ENCODE measurements around the gene LRRC27.

Gene LRRC27

GRCh38 chr10:132292287-132293200 lies 39.4 kb upstream of the LRRC27 start:
- Histone ChIP-seq H3F3A (ENCODE audit: insufficient read depth, low read length) (no peaks in the 10 kb centered on the region), H3K4me3 (ENCODE audit: low read depth, low read length, poor library complexity, severe bottlenecking) (no peak overlapping the region), H4K20me1 (ENCODE audit: insufficient read depth, low read length) (no peaks in the 10 kb centered on the region), H3K79me2 (ENCODE audit: insufficient read depth, low read length) (no peaks in the 10 kb centered on the region), H3K4me2 (ENCODE audit: low read length) (no peak overlapping the region), H3K9me2 (ENCODE audit: low read depth, low read length) (no peaks in the 10 kb centered on the region), H3K9ac (ENCODE audit: low read length) (no peak overlapping the region), H3K27me3 (ENCODE audit: insufficient read depth, low read length) (no peaks in the 10 kb centered on the region), H3K9me3 (ENCODE audit: low read length) (no peaks in the 10 kb centered on the region), H3K36me3 (ENCODE audit: insufficient read depth, low read length) (no peaks in the 10 kb centered on the region), H3K27ac (ENCODE audit: low read depth, low read length, poor library complexity, severe bottlenecking) (no peak overlapping the region), H3K4me1 (ENCODE audit: insufficient read depth, low read length, severe bottlenecking) (no peaks in the 10 kb centered on the region), H2AFZ (ENCODE audit: low read length) (no peak overlapping the region)
- TF ChIP-seq CTCF (IDR thresholded peaks at IDR 0.05; ENCODE audit: low read length) (no peak), EZH2 (IDR thresholded peaks at IDR 0.05; ENCODE audit: borderline replicate concordance, low read length) (no peak)

- no peak overlapping the region for H2AFZ ChIP-seq (ENCODE audit: low read length)
- no peaks in the 10 kb centered on the region for H3F3A ChIP-seq (ENCODE audit: insufficient read depth, low read length)
- no peak for TF ChIP-seq EZH2 (IDR thresholded peaks at IDR 0.05; ENCODE audit: borderline replicate concordance, low read length)
- no peak overlapping the region for H3K9ac ChIP-seq (ENCODE audit: low read length)
- no peaks in the 10 kb centered on the region for H3K9me3 ChIP-seq (ENCODE audit: low read length)
- H4K20me1 ChIP-seq (ENCODE audit: insufficient read depth, low read length) = no peaks in the 10 kb centered on the region
- no peaks in the 10 kb centered on the region for H3K9me2 ChIP-seq (ENCODE audit: low read depth, low read length)
- no peaks in the 10 kb centered on the region for H3K27me3 ChIP-seq (ENCODE audit: insufficient read depth, low read length)
- H3K27ac ChIP-seq (ENCODE audit: low read depth, low read length, poor library complexity, severe bottlenecking) = no peak overlapping the region
- no peak overlapping the region for H3K4me3 ChIP-seq (ENCODE audit: low read depth, low read length, poor library complexity, severe bottlenecking)
- no peaks in the 10 kb centered on the region for H3K79me2 ChIP-seq (ENCODE audit: insufficient read depth, low read length)
- no peak overlapping the region for H3K4me2 ChIP-seq (ENCODE audit: low read length)
- no peaks in the 10 kb centered on the region for H3K36me3 ChIP-seq (ENCODE audit: insufficient read depth, low read length)
- H3K4me1 ChIP-seq (ENCODE audit: insufficient read depth, low read length, severe bottlenecking) = no peaks in the 10 kb centered on the region
Observed at GRCh38 chr10:132293201-132293812, 38.7 kb upstream of the LRRC27 start.

GRCh38 chr10:132293813-132294520 lies 38.0 kb upstream of the LRRC27 start:
- no peaks in the 10 kb centered on the region for H4K20me1 ChIP-seq (ENCODE audit: insufficient read depth, low read length)
- H3F3A ChIP-seq (ENCODE audit: insufficient read depth, low read length) = no peaks in the 10 kb centered on the region
- no peak overlapping the region for H2AFZ ChIP-seq (ENCODE audit: low read length)
- no peak overlapping the region for H3K27ac ChIP-seq (ENCODE audit: low read depth, low read length, poor library complexity, severe bottlenecking)
- no peaks in the 10 kb centered on the region for H3K4me1 ChIP-seq (ENCODE audit: insufficient read depth, low read length, severe bottlenecking)
- no peaks in the 10 kb centered on the region for H3K36me3 ChIP-seq (ENCODE audit: insufficient read depth, low read length)
- no peaks in the 10 kb centered on the region for H3K79me2 ChIP-seq (ENCODE audit: insufficient read depth, low read length)
- no peak overlapping the region for H3K4me2 ChIP-seq (ENCODE audit: low read length)
- TF ChIP-seq CTCF (IDR thresholded peaks at IDR 0.05; ENCODE audit: low read length) (no peak), EZH2 (IDR thresholded peaks at IDR 0.05; ENCODE audit: borderline replicate concordance, low read length) (no peak)
- no peaks in the 10 kb centered on the region for H3K27me3 ChIP-seq (ENCODE audit: insufficient read depth, low read length)
- no peak overlapping the region for H3K4me3 ChIP-seq (ENCODE audit: low read depth, low read length, poor library complexity, severe bottlenecking)
- H3K9me3 ChIP-seq (ENCODE audit: low read length) = no peaks in the 10 kb centered on the region
- H3K9ac ChIP-seq (ENCODE audit: low read length) = no peak overlapping the region
- no peaks in the 10 kb centered on the region for H3K9me2 ChIP-seq (ENCODE audit: low read depth, low read length)

Measured in OCI-LY1 (cell line).